GM12864 (cell line): ENCODE results near the gene TNNI2.

Experiments used
- DNase-seq: peaks from one replicate; pipeline ENCODE4 v3.0.0-alpha.2; 2011; ENCODE audit warnings: low read depth
- H3K4me3 ChIP-seq: 2 replicates; pipeline ENCODE4 v1.5.1; 2011; ENCODE audit warnings: mild to moderate bottlenecking, low read depth, low read length, control low read depth
- TF ChIP-seq, protein P1 (sequence below): IDR thresholded peaks from 2 replicates; pipeline ENCODE4 v1.5.1; 2011; ENCODE audit warnings: low read depth, mild to moderate bottlenecking, moderate library complexity, low read length, control low read depth, inconsistent platforms; ENCODE audit errors: missing control alignments

TNNI2 gene

DNA sequence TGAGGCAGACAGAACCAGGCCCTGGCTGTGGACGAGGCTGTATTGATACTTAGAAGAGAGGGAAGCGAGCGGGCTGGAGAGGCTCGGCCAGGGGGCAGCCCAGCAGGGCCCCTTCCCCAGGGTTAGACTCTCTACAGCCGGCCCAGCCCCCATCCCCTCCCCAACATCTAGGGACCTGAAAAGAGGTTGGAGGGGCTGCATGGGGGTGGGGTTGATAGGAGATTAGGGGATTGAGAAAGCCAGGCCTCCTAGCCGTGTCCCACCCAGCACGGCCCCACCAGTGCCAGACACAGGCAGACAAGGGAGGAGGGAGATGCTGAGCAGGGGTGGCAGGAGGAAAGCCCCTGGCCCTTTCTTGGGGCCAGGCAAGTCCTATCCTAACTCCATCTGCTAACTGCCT is 19.8 kb downstream of the TNNI2 start:
- TF ChIP-seq, protein P1, sequence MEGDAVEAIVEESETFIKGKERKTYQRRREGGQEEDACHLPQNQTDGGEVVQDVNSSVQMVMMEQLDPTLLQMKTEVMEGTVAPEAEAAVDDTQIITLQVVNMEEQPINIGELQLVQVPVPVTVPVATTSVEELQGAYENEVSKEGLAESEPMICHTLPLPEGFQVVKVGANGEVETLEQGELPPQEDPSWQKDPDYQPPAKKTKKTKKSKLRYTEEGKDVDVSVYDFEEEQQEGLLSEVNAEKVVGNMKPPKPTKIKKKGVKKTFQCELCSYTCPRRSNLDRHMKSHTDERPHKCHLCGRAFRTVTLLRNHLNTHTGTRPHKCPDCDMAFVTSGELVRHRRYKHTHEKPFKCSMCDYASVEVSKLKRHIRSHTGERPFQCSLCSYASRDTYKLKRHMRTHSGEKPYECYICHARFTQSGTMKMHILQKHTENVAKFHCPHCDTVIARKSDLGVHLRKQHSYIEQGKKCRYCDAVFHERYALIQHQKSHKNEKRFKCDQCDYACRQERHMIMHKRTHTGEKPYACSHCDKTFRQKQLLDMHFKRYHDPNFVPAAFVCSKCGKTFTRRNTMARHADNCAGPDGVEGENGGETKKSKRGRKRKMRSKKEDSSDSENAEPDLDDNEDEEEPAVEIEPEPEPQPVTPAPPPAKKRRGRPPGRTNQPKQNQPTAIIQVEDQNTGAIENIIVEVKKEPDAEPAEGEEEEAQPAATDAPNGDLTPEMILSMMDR, result no peak
- H3K4me3 ChIP-seq, result no peak overlapping the region
- DNase-seq, result no peak

DNA sequence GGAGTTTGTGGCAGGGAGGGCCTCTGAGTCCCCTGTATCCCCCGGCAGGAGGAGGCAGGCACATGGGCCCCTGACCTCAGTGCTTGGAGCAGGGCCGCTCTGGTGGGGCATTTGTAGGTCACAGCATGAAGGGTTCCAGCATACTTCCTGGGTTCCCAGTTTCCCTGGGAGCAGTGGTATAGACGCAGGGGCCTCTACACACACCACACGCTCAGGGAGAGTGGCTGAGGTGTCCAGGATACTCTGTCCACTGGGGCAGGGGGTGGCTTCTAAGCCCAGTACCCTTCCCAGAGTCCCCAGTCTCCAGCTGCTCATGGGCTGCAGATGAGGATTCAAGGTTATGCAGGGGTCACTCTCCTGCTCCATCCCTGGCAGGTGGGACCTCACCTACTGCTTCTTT is 20.2 kb downstream of the TNNI2 start:
- TF ChIP-seq, protein P1, result no peak
- no peak overlapping the region for H3K4me3 ChIP-seq
- DNase-seq, result no peak

DNA sequence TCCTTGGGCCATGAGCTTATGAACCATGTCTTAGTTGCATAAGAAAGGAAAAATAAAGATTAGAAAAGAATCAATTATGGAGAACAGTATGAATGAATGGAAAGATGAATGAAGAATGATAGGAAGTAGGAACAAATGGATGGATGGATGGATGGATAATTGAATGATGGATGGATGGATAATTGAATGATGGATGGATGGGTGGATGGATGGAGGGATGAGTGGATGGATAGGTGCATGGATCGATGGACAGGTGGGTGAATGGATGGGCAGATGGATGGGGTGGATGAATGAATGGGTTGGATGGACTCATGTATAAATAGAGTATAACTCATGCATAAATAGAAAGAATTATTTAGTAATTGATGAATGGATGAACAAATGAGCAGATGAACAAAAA is 21.3 kb downstream of the TNNI2 start:
- H3K4me3 ChIP-seq, result no peak overlapping the region
- no peak for DNase-seq
- TF ChIP-seq, protein P1, result no peak

DNA sequence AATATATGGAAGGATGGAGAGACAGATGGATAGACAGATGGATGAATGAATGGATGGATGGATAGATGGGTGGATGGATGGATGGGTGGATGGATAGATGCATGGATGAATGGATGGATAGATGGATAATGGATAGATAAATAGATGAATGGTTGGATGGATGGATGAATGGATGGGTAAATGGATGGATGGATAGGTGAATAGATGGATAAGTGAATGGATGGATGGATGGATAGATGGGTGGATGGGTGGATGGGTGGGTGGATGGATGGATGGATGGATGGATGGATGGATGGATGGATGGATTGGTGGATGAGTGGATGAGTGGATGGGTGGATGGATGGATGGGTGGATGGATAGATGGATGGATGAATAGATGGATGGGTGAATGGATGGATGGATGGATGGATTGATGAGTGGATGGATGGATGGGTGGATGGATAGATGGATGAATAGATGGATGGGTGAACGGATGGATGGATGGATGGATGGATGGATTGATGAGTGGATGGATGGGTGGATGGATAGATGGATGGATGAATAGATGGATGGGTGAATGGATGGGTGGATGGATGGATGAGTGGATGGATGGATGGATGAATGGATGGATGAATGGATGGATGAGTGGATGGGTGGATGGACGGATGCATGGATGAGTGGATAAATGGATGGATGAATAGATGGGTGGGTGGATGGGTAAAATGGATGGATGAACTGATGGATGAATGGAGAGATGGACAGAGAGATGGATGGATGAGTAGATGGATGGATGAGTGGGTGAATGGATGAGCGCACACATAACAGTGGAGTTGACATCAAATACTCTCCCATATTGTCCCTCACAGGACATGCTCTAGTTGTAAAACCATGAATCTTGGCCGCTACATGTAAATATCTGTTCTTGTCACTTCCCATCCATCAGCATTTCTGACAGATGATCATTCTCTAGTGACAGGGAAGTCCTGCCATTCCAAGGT is 22.9 kb downstream of the TNNI2 start:
- TF ChIP-seq, protein P1, result no peak
- no peak for DNase-seq
- no peak overlapping the region for H3K4me3 ChIP-seq

DNA sequence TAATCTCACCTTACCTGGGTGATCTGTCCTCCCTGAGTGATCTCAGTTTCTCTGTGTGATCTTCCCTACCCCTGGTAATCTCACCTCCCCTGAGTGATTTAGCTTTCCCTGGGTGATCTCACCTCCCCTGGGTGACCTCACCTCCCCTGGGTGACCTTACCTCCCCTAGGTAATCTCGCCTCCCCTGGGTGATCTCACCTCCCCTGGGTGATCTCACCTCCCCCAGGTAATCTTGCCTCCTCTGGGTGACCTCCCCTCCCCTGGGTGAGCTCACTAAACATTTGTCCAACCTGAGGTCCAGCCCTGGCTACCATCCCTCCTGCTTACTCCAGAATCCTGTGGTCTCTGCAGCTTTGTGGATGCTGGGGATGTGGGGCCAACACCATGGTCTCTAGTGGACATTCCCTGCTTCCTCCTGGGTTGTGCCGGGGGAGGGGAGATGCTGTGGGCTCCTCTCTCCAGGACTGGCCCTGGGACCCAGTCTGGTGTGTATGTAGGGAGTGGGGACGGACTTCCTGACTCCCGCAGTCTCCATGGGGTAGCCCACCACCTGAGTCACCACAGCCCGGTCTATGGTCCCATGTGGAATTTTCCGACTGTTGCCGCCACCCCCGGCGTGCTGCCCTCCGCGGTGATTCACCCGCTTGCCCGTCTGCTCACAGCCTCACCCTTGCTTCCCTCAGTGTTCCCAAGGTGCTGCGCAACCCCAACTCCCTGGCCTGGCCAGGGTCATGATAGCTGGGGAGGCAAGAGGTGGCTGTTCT is 24.0 kb downstream of the TNNI2 start:
- TF ChIP-seq, protein P1, result no peak
- DNase-seq, result no peak
- H3K4me3 ChIP-seq, result no peak overlapping the region

DNA sequence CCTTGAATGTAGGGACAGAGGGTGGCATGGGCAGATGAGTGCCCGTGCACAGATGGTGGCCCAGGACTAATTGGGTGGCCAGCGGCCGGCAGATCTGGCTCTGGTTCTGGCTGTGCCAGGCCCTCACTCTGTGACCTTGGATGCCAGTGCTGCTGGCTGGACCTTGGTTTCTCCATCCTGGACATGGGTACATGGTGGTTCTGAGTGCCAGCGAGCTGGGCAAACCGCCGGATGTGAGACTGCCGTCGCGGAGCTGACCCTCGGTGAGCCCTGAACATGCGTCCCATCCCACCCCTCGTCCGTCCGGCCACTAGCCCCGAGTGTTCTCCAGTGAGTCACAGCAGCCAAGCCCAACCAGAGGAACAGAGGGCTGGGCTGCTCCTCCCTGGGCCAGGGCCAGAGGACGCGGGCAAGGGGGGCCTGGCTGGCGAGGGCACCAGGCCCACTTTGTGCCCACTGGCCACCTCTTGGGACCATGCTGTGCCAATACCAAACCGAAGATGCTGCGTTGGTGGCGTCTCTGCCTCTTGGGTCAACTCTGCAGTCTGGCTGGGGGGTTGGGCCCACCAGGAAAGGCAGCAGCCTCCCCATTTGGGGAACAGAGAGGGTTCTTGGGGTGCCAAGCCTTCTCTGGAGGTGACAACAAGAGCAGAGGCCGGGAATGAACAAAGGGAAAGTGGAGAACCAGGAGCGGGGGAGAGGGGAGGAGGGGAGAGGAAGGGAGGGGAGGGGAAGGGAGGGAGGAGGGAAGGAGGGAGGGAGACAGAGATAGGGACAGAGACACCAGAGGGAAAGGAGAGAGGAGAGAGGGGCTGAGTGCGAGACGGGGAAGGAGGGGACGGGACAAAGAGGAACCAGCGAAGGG is 24.8 kb downstream of the TNNI2 start:
- TF ChIP-seq, protein P1, result no peak
- no peak for DNase-seq
- H3K4me3 ChIP-seq, result no peak overlapping the region
